ENCODE measurements around the gene ITIH1.

The ITIH1 gene

DNA sequence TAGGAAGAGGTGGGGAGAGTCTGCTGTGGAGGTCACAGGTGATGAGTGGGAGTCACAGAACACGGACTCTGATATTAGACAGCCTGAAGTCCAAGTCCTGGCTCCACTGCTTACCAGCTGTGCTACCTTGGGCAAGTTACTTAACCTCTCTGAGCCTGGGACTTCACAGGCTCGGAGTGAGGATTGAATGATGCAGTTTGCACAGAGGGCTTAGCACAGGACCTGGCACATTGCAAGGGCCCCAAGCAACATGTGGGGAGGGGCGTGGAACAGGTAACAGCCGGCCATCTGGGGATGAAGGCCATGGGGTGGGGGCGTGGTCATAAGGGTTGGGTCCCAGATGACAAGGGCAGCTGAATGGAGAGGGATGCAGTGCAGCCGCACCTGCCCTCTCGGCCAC, 12.9 kb downstream of the ITIH1 start:
- TF ChIP-seq, protein P1, sequence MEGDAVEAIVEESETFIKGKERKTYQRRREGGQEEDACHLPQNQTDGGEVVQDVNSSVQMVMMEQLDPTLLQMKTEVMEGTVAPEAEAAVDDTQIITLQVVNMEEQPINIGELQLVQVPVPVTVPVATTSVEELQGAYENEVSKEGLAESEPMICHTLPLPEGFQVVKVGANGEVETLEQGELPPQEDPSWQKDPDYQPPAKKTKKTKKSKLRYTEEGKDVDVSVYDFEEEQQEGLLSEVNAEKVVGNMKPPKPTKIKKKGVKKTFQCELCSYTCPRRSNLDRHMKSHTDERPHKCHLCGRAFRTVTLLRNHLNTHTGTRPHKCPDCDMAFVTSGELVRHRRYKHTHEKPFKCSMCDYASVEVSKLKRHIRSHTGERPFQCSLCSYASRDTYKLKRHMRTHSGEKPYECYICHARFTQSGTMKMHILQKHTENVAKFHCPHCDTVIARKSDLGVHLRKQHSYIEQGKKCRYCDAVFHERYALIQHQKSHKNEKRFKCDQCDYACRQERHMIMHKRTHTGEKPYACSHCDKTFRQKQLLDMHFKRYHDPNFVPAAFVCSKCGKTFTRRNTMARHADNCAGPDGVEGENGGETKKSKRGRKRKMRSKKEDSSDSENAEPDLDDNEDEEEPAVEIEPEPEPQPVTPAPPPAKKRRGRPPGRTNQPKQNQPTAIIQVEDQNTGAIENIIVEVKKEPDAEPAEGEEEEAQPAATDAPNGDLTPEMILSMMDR (IDR thresholded peaks at IDR 0.05; ENCODE audit: control extremely low read depth, extremely low read depth, low read depth, missing control alignments): no peak
- no peak for DNase-seq (ENCODE audit: extremely low spot score)
- POLR2A ChIA-PET: no interaction called here
- CTCF ChIA-PET: interaction anchor here (1.3 to 2.9 kb wide), 2 partner anchors 9 to 10 kb away, joined by 3 to 10 read pairs; no protein-coding TSS in a partner anchor

DNA sequence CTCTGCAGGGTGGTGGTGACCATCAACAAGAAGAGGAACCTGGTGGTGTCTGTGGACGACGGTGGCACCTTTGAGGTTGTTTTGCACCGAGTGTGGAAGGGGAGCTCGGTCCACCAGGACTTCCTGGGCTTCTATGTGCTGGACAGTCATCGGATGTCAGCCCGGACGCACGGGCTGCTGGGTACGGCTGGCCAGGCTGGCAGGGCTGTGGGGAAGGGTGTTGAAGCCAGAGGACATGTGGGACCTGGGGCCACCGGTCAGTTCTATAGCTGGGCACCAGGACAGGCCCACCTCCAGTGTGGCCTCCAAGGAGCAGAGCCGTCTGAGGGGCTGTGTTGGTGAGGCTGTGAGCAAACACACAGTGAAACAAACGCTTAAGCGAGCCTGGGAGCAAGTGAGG, 13.3 kb downstream of the ITIH1 start:
- ChIA-PET POLR2A (no interaction called here), CTCF (interaction anchor here (1.3 to 2.9 kb wide), 2 partner anchors 8 to 11 kb away, joined by 3 to 10 read pairs; no protein-coding TSS in a partner anchor)
- DNase-seq (ENCODE audit: extremely low spot score): no peak
- TF ChIP-seq, protein P1 (IDR thresholded peaks at IDR 0.05; ENCODE audit: control extremely low read depth, extremely low read depth, low read depth, missing control alignments): no peak

DNA sequence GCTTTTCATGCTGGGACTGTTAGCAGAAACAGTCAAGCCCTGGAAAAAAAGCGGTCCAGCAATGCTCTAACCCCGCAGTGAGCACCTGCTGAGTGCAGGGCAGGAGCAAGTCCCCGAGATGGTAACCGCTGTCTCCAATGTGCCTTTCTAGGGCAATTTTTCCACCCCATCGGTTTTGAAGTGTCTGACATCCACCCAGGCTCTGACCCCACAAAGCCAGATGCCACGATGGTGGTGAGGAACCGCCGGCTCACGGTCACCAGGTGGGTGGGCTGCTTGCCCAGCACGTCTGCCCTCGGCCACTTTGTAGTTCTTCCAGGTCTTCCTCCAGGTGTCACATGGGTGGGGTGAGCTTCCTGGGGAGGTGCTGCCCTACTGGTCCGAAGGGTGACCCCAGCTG, 14.0 kb downstream of the ITIH1 start:
- CTCF ChIA-PET: interaction anchor here (0.8 to 2.9 kb wide), 5 partner anchors 8 to 53 kb away, joined by 3 to 10 read pairs (median 5); no protein-coding TSS in a partner anchor
- DNase-seq (ENCODE audit: extremely low spot score): no peak
- TF ChIP-seq, protein P1 (IDR thresholded peaks at IDR 0.05; ENCODE audit: control extremely low read depth, extremely low read depth, low read depth, missing control alignments): no peak
- POLR2A ChIA-PET: no interaction called here

DNA sequence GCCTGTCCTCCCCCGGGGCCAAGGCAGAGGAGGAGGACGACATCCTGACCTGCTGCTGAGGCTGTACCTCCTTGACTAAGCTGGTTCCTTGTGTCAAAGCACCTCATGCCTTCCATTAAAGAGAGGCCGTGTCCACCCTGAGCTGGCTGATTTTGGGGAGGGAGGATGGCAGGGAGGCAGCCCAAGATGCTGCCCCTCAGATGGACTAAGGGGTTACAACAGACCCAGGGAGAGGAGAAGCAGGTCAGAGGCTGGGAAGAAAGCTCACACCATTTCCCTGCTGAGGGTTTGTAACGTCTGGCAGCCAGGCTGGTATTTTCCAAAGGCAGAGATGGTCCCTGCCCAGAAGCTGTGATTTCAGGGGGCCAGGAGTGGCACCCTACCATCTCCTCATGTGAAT, 14.5 kb downstream of the ITIH1 start:
- DNase-seq (ENCODE audit: extremely low spot score): no peak
- TF ChIP-seq, protein P1 (IDR thresholded peaks at IDR 0.05; ENCODE audit: control extremely low read depth, extremely low read depth, low read depth, missing control alignments): no peak
- CTCF ChIA-PET: interaction anchor here (0.8 to 2.2 kb wide), 5 partner anchors 9 to 53 kb away, joined by 3 to 7 read pairs (median 4); no protein-coding TSS in a partner anchor
- POLR2A ChIA-PET: no interaction called here

DNA sequence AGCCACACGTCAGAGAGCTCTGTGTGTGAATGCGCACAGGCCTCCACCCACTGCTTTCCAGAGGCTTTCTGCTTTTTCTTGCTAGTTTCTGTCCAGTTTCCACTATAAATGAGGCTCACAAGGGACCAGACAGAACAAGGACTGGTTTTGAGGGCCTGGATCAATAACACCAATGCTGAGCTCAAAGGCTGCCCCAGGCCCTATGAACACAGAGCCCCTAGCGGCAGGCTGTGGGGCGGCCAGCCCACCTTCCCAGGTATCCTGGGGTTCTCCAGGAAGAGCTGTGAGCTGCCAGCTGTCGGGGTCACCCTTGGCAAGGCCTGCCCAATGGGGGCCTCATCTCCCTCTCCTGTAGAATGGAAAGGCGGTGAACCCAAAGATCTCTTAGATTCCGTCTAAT, 15.0 kb downstream of the ITIH1 start:
- TF ChIP-seq, protein P1 (IDR thresholded peaks at IDR 0.05; ENCODE audit: control extremely low read depth, extremely low read depth, low read depth, missing control alignments): no peak
- DNase-seq (ENCODE audit: extremely low spot score): no peak
- CTCF ChIA-PET: interaction anchor here (0.8 to 2.2 kb wide), 6 partner anchors 9 to 53 kb away, joined by 3 to 7 read pairs (median 4); no protein-coding TSS in a partner anchor
- POLR2A ChIA-PET: no interaction called here

DNA sequence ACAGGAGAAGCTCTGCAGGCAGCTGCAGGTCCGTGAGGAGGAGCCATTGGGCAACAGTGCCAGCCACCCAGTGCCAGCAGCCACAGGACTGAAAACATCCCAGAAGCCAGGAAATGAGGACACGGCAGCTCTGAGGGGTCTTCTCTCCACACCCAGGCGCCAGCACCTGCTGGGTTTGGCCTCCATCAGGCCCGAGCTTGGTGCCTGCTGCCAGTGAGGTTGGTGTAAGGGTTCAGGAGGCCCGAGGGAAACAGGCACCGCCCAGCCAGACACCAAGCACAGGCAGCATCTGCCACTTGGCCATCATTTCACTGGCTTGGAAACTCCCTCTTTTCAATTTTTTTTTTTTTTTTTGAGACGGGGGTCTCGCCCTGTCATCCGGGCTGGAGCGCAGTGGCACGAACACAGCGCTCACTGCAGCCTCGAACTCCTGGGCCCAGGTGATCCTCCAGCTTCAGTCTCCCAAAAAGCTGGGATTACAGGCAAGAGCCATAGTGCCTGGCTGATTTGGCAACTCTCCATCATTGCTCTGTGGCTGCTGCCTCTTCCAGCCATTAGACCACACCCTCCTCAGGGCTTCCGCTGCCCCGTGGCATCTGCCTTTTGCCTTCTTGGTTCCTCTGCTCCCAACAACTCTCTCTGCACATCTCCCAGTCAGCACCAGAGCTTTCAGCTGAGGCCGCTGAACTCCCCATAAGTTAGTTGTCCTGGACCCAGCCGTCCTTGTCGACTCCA, 15.7 kb downstream of the ITIH1 start:
- no peak for DNase-seq (ENCODE audit: extremely low spot score)
- ChIA-PET CTCF (interaction anchor here (0.8 to 2.2 kb wide), 5 partner anchors 10 to 54 kb away, joined by 3 to 7 read pairs (median 3); no protein-coding TSS in a partner anchor), POLR2A (interaction anchor here (0.5 kb wide), 1 partner anchor 72 kb away, joined by 4 read pairs; no protein-coding TSS in a partner anchor)
- TF ChIP-seq, protein P1 (IDR thresholded peaks at IDR 0.05; ENCODE audit: control extremely low read depth, extremely low read depth, low read depth, missing control alignments): no peak
